Endothelial cell of umbilical vein (primary cell): Measurements from ENCODE around the gene TMEM253. TPM values are rescaled to one million over a fixed set of nuclear protein-coding genes. Genes with fewer than 3 reads are reported as not detected.

Experiments used
- BruUV-seq: library from RNA; stranded (reverse); fragments of 400-500 nt; replicated peaks from 2 replicates; lab custom pipeline; 2021; lab: Mats Ljungman, UMichigan
- CTCF ChIA-PET: fragments of 300-600, 350-600 bp; sonication (Branson Sonifier 250); formaldehyde crosslinking; loops from one replicate; lab custom pipeline; 2021; ENCODE audit warnings: antibody characterized with exemption, inconsistent platforms; lab: Charles Lee
- POLR2A ChIA-PET: fragments of 300-600, 350-600 bp; sonication (Branson Sonifier 250); formaldehyde crosslinking; loops from one replicate; lab custom pipeline; 2021; ENCODE audit warnings: antibody characterized with exemption, inconsistent platforms; lab: Charles Lee
- DNase-seq: peaks from one replicate; pipeline ENCODE4 v3.0.0-alpha.2; 2011; ENCODE audit warnings: low read depth, low spot score
- FAIRE-seq: peaks from 2 replicates; lab custom pipeline; 2011; peaks lifted over from hg19 to GRCh38; lab: Jason Lieb, UNC
- H2AFZ ChIP-seq: 2 replicates; pipeline ENCODE4 v1.6.0; 2012; ENCODE audit warnings: low read depth, low read length, control low read depth, inconsistent platforms
- H3K27ac ChIP-seq: 2 replicates; pipeline ENCODE4 v1.5.1; 2011; ENCODE audit warnings: low read depth, mild to moderate bottlenecking, control low read depth, low read length, moderate library complexity; ENCODE audit not compliant: insufficient read depth
- H3K27me3 ChIP-seq, 2 experiments: 2 replicates each; pipeline versions ENCODE4 v1.6.0 to v1.6.1; 2011; ENCODE audit warnings: low read length in 2 of 2, mixed read lengths in 1 of 2; ENCODE audit not compliant: control insufficient read depth in 2 of 2, insufficient read depth in 2 of 2
- H3K36me3 ChIP-seq, 2 experiments: 2 replicates in 1 of 2; 3 replicates in 1 of 2; pipeline ENCODE4 v1.5.1; 2011; ENCODE audit warnings: low read length in 2 of 2, mild to moderate bottlenecking in 1 of 2, moderate library complexity in 1 of 2; ENCODE audit not compliant: control insufficient read depth in 2 of 2, insufficient read depth in 2 of 2; ENCODE audit errors: extremely low read depth in 1 of 2
- H3K4me1 ChIP-seq: 3 replicates; pipeline ENCODE4 v1.5.1; 2011; ENCODE audit warnings: mild to moderate bottlenecking, low read length; ENCODE audit not compliant: control insufficient read depth, insufficient read depth; ENCODE audit errors: extremely low read depth
- H3K4me2 ChIP-seq: 2 replicates; pipeline ENCODE4 v1.6.1; 2011; ENCODE audit warnings: low read length, control low read depth, mixed read lengths; ENCODE audit not compliant: insufficient read depth
- H3K4me3 ChIP-seq, 3 experiments: fragments of 200-600 bp in 1 of 3; sonication (generic), shearing (Covaris generic) in 1 of 3; replicated peaks in 1 of 3; 2 replicates each; pipeline ENCODE4 v1.5.1; 2011 to 2016; ENCODE audit warnings: control low read depth in 3 of 3, low read length in 3 of 3, mild to moderate bottlenecking in 2 of 3, inconsistent platforms in 1 of 3, low read depth in 1 of 3, moderate library complexity in 1 of 3; ENCODE audit not compliant: insufficient read depth in 1 of 3
- H3K79me2 ChIP-seq: 2 replicates; pipeline ENCODE4 v1.6.0; 2012; ENCODE audit warnings: low read length, inconsistent platforms; ENCODE audit not compliant: control insufficient read depth, insufficient read depth
- H3K9ac ChIP-seq: replicated peaks from 2 replicates; pipeline ENCODE3; 2011; ENCODE audit warnings: low read length, control low read depth; ENCODE audit not compliant: insufficient read depth; ENCODE audit errors: extremely low read depth
- H3K9me1 ChIP-seq: replicated peaks from 3 replicates; pipeline ENCODE4 v1.6.0; 2011; ENCODE audit warnings: mild to moderate bottlenecking, low read length; ENCODE audit not compliant: control insufficient read depth, insufficient read depth; ENCODE audit errors: extremely low read depth
- H3K9me3 ChIP-seq: replicated peaks from 2 replicates; pipeline ENCODE4 v1.5.1; 2012; ENCODE audit warnings: low read length, inconsistent platforms; ENCODE audit not compliant: control insufficient read depth, insufficient read depth
- H4K20me1 ChIP-seq: replicated peaks from 2 replicates; pipeline ENCODE3; 2011; ENCODE audit warnings: mild to moderate bottlenecking, low read length; ENCODE audit not compliant: control insufficient read depth, insufficient read depth; ENCODE audit errors: extremely low read depth
- EZH2 ChIP-seq: IDR thresholded peaks from 2 replicates; pipeline ENCODE4 v1.6.1; 2012; ENCODE audit warnings: borderline replicate concordance, low read depth, mild to moderate bottlenecking, moderate library complexity, low read length, inconsistent platforms; ENCODE audit not compliant: severe bottlenecking
- FOS ChIP-seq: IDR thresholded peaks from 2 replicates; pipeline ENCODE4 v1.6.1; 2011; ENCODE audit warnings: mild to moderate bottlenecking, low read length, moderate library complexity, borderline replicate concordance; ENCODE audit not compliant: insufficient read depth
- GATA2 ChIP-seq: IDR thresholded peaks from 2 replicates; pipeline ENCODE4 v1.7.0; 2011; ENCODE audit warnings: low read depth, mild to moderate bottlenecking, moderate library complexity, mixed read lengths, low read length; ENCODE audit not compliant: insufficient read length, insufficient read depth
- JUN ChIP-seq: IDR thresholded peaks from 2 replicates; pipeline ENCODE4 v1.6.1; 2011; ENCODE audit warnings: borderline replicate concordance, low read depth; ENCODE audit not compliant: insufficient read length, insufficient read depth
- MYC ChIP-seq: IDR thresholded peaks from one replicate; pipeline ENCODE4 v1.6.1; 2011; ENCODE audit warnings: mild to moderate bottlenecking, low read depth, low read length
- POLR2A ChIP-seq: IDR thresholded peaks from 2 replicates; pipeline ENCODE4 v1.6.1; 2012; ENCODE audit warnings: low read depth, mild to moderate bottlenecking, control low read depth, low read length
- POLR2AphosphoS5 ChIP-seq: IDR thresholded peaks from 2 replicates; pipeline ENCODE4 v1.6.1; 2012; ENCODE audit warnings: low read depth, mild to moderate bottlenecking, control low read depth, low read length, moderate library complexity; ENCODE audit not compliant: insufficient read depth
- dilution Hi-C: fragments of 300-500 bp; cut with MboI; formaldehyde crosslinking; loops from one replicate; pipeline ENCODE4 v1.15.0; 2019; ENCODE audit warnings: low sequenced_read_pairs; ENCODE audit not compliant: extremely low pct_ligation_motif_present
- intact Hi-C: fragments of 100-400 bp; cut with micrococcal nuclease; formaldehyde crosslinking; loops from one replicate; pipeline ENCODE4 v1.10.0; 2022
- polyA plus RNA-seq, 4 experiments: library from polyadenylated mRNA; depleted of rRNA in 3 of 4; stranded (reverse) in 3 of 4; unstranded in 1 of 4; fragments of >200 nt; gene quantifications; 2 replicates each; pipeline versions ENCODE4 v1.2.1 to v1.2.3, GENCODE V29; 2011 to 2012; ENCODE audit warnings: missing spikeins in 1 of 4
- total RNA-seq: library from RNA; stranded (reverse); gene quantifications from 2 replicates; pipeline ENCODE4 v1.2.3, GENCODE V29; 2021
- TF ChIP-seq, protein P1 (sequence below): IDR thresholded peaks from 2 replicates; pipeline ENCODE4 v1.6.1; 2011; ENCODE audit not compliant: insufficient read depth, insufficient read length
- TF ChIP-seq, protein P2 (sequence below), 2 donors: IDR thresholded peaks; 1 replicate in 1 of 2; 2 replicates in 1 of 2; pipeline ENCODE4 v1.5.1; 2011; ENCODE audit warnings: low read length in 2 of 2, mild to moderate bottlenecking in 2 of 2, moderate library complexity in 2 of 2, control low read depth in 1 of 2, inconsistent platforms in 1 of 2, low read depth in 1 of 2; ENCODE audit not compliant: insufficient read depth in 1 of 2; ENCODE audit errors: extremely low read depth in 1 of 2

TMEM253 gene
- total and polyA plus RNA-seq, 2 donors (not counting 3 experiments of a cell fraction or from before 2014, with no cell fraction given): 0.25 TPM; not detected in 1

DNA sequence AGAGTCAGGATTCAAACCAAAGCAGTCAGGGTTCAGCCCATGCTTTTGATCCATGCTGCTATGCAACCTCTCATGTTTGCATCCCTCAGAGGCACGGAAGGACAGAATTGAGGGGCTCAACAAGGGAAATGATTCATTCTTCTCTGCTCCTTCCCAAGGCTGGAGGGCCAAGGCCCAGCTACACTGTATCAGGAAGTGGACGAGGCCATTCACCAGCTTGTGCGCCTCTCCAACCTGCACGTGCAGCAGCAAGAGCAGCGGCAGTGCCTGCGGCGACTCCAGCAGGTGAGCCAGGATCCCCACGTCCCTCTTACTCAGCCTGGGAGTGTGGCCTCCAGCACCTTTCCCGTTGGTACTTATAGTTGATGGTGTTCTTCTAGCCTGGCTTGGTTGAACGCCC lies 22.1 kb upstream of the TMEM253 start:
- no peaks in the 10 kb centered on the region for H3K79me2 ChIP-seq
- no peaks in the 10 kb centered on the region for H3K9me1 ChIP-seq
- ChIA-PET CTCF (interaction anchor here (0.5 to 1.5 kb wide), 2 partner anchors 8 to 10 kb away, joined by 3 read pairs; partner anchors contain the start of gene ARHGEF40), POLR2A (no interaction called here)
- no TSS peak for BruUV-seq
- H2AFZ ChIP-seq: no peak overlapping the region
- no peak overlapping the region for H3K9ac ChIP-seq
- dilution Hi-C loops: no loop called here
- no peak overlapping the region for H3K27ac ChIP-seq
- no peak overlapping the region for H3K4me2 ChIP-seq
- FAIRE-seq: no peak
- TF ChIP-seq POLR2A (no peak), JUN (no peak), FOS (no peak), POLR2AphosphoS5 (no peak), GATA2 (no peak), MYC (no peak), EZH2 (no peak)
- TF ChIP-seq, protein P1, sequence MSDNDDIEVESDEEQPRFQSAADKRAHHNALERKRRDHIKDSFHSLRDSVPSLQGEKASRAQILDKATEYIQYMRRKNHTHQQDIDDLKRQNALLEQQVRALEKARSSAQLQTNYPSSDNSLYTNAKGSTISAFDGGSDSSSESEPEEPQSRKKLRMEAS: no peak
- TF ChIP-seq, protein P2, sequence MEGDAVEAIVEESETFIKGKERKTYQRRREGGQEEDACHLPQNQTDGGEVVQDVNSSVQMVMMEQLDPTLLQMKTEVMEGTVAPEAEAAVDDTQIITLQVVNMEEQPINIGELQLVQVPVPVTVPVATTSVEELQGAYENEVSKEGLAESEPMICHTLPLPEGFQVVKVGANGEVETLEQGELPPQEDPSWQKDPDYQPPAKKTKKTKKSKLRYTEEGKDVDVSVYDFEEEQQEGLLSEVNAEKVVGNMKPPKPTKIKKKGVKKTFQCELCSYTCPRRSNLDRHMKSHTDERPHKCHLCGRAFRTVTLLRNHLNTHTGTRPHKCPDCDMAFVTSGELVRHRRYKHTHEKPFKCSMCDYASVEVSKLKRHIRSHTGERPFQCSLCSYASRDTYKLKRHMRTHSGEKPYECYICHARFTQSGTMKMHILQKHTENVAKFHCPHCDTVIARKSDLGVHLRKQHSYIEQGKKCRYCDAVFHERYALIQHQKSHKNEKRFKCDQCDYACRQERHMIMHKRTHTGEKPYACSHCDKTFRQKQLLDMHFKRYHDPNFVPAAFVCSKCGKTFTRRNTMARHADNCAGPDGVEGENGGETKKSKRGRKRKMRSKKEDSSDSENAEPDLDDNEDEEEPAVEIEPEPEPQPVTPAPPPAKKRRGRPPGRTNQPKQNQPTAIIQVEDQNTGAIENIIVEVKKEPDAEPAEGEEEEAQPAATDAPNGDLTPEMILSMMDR (IDR thresholded peaks at IDR 0.05; ENCODE audit: extremely low read depth in 1 of 2, insufficient read depth in 1 of 2, low read depth in 1 of 2, low read length in 2 of 2): no peak
- no peaks in the 10 kb centered on the region for H3K4me1 ChIP-seq
- no peaks in the 10 kb centered on the region for H4K20me1 ChIP-seq
- H3K27me3 ChIP-seq: no peaks in the 10 kb centered on the region
- intact Hi-C loops: no loop called here
- peaks cover 0 to 4% of the 10 kb centered on the region in 2 experiments for H3K36me3 ChIP-seq
- no peak for DNase-seq
- no peaks in the 10 kb centered on the region for H3K9me3 ChIP-seq
- H3K4me3 ChIP-seq: no peak overlapping the region
